Peyer's patch (tissue), 4 donors: Measurements from ENCODE around the gene PRG3.

Experiments used
- CTCF ChIP-seq, 6 experiments: fragments of 450-650 bp in 4 of 6; fragments of 200-600 bp in 2 of 6; sonication (generic) in 1 of 6; IDR thresholded peaks; one replicate each; pipeline ENCODE4 v1.5.1; 2017 to 2019; ENCODE audit warnings: antibody characterized with exemption in 6 of 6, mild to moderate bottlenecking in 3 of 6, moderate library complexity in 1 of 6
- POLR2A ChIP-seq, 2 donors: fragments of 450-650 bp; IDR thresholded peaks; one replicate each; pipeline ENCODE4 v1.5.1; 2017; ENCODE audit warnings: antibody characterized with exemption in 2 of 2, mild to moderate bottlenecking in 2 of 2, moderate library complexity in 2 of 2

- no peak for TF ChIP-seq POLR2A (IDR thresholded peaks at IDR 0.05)
- TF ChIP-seq CTCF (IDR thresholded peaks at IDR 0.05), result no peak
Observed at GRCh38 chr11:57410287-57410686, 29.3 kb upstream of the PRG3 start.
